Measurements from ENCODE around the gene TMEM198.

- TF ChIP-seq EZH2 (IDR thresholded peaks at IDR 0.05), result no peak
- TF ChIP-seq POLR2AphosphoS5 (IDR thresholded peaks at IDR 0.05; ENCODE audit: borderline replicate concordance, low read depth, low read length), result no peak
- no peak for TF ChIP-seq FOXP2 (optimal IDR thresholded peaks at IDR 0.05; ENCODE audit: control extremely low read depth, extremely low read length, insufficient read depth)
Observed at GRCh38 chr2:219553463-219553963, 9.7 kb downstream of the TMEM198 start.

Data from SK-N-MC (cell line).